Stimulated activated CD8-positive, alpha-beta memory T cell treated with anti-CD3 and anti-CD28 coated beads, Interleukin-2, amount 100 ng/mL, for 48 hours (primary cell): ENCODE data around the gene APOB.

ENCODE experiments used
- DNase-seq, 2 donors: peaks; one replicate each; pipeline ENCODE4 v3.0.0-alpha.2; 2020; ENCODE audit warnings: low read depth in 2 of 2

Gene APOB

GRCh38 chr2:20972792-20973565 lies 70.9 kb downstream of the APOB start:
- DNase-seq: no peak

GRCh38 chr2:20972110-20972509 lies 71.8 kb downstream of the APOB start:
- no peak for DNase-seq

GRCh38 chr2:20970068-20970467 lies 73.8 kb downstream of the APOB start:
- no peak for DNase-seq

GRCh38 chr2:20966061-20966595 lies 77.7 kb downstream of the APOB start:
- DNase-seq: no peak

GRCh38 chr2:20965221-20965620 lies 78.7 kb downstream of the APOB start:
- DNase-seq: no peak

- DNase-seq: no peak
These were observed 80.0 kb downstream of the APOB start for GRCh38 chr2:20963867-20964266.

- DNase-seq: peak; percentile 45 to 62
These were observed 80.8 kb downstream of the APOB start for GRCh38 chr2:20962939-20963557.

GRCh38 chr2:20961858-20962257 lies 82.0 kb downstream of the APOB start:
- no peak for DNase-seq

- DNase-seq: no peak
These were observed 83.9 kb downstream of the APOB start for GRCh38 chr2:20960003-20960402.

- no peak for DNase-seq
These were observed 84.6 kb downstream of the APOB start for GRCh38 chr2:20959252-20959651.

GRCh38 chr2:20957788-20958525 lies 85.9 kb downstream of the APOB start:
- no peak for DNase-seq

- no peak for DNase-seq
These were observed 88.4 kb downstream of the APOB start for GRCh38 chr2:20955277-20956026.

- DNase-seq: no peak
These were observed 90.6 kb downstream of the APOB start for GRCh38 chr2:20953146-20953824.
